ENCODE measurements around the gene BBS10.
"Not testable (repeated sequence)": the region's sequence is repeated elsewhere in the genome, so short reads cannot be mapped to it uniquely, and the experiment has no call there.

DNA sequence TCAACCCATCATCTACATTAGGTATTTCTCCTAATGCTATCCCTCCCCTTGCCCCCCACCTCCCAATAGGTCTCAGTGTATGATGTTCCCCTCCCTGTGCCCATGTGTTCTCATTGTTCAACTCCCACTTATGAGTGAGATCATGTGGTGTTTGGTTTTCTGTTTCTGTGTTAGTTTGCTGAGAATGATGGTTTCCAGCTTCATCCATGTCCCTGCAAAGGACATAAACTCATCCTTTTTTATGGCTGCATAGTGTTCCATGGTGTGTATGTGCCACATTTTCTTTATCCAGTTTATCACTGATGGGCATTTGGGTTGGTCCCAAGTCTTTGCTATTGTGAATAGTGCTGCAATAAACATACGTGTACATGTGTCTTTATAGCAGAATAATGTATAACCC lies 28.7 kb upstream of the BBS10 start:
- TF ChIP-seq CTCF (conservative IDR thresholded peaks at IDR 0.05; ENCODE audit: low read depth, low read length); EZH2 (IDR thresholded peaks at IDR 0.05; ENCODE audit: low read length, unreplicated experiment); EZH2phosphoT487 (IDR thresholded peaks at IDR 0.05; ENCODE audit: borderline replicate concordance, low read length): not testable (repeated sequence)

All from PC-3 (cell line).